ENCODE results near the gene CNTNAP2. TPM values are rescaled to one million over a fixed set of nuclear protein-coding genes. Genes with fewer than 3 reads are reported as not detected.

Gene CNTNAP2
- total and polyA plus RNA-seq, 2 of the 8 experiments (the other 6 are each of a cell fraction or from before 2014, with no cell fraction given) = 27.9 to 71.0 TPM

DNA sequence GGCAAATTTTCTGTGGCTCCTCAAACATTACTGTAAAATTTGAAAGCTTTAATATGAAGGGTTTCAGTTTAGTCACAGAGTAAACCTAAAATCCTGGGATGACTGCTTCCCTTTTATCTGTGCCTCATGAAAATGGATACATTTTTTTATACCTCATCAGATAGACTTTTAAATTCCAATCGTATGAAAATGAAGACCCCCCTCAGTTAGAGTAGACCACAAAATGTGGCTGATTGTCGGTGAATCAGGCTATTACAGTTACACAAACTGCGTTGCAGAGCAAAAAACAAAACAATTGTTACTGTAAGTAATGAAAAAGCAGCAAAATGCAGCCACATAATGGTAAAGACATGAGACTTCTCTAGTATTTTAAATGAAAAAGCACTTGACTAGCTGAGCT lies 296.2 kb downstream of the CNTNAP2 start:
- H3K4ac ChIP-seq (replicated peaks; ENCODE audit: insufficient read length, low read depth, low read length) = no peak overlapping the region
- no peak overlapping the region for H2BK12ac ChIP-seq (ENCODE audit: low read depth, low read length)
- H3K56ac ChIP-seq (replicated peaks; ENCODE audit: insufficient read length, low read depth, low read length) = no peak overlapping the region
- H3K9ac ChIP-seq (replicated peaks in 1 of 4; ENCODE audit: extremely low read depth in 1 of 4, low read depth in 3 of 4, low read length in 3 of 4) = no peak overlapping the region
- H3K14ac ChIP-seq (ENCODE audit: insufficient read length) = no peak overlapping the region
- no peaks in the 10 kb centered on the region for H3K79me1 ChIP-seq (ENCODE audit: low read depth, low read length)
- no peaks in the 10 kb centered on the region for H3K79me2 ChIP-seq (ENCODE audit: control insufficient read depth in 1 of 2, insufficient read depth in 2 of 2, low read length in 2 of 2)
- H3K9me3 ChIP-seq (ENCODE audit: insufficient read depth in 2 of 2, low read depth in 1 of 2, low read length in 1 of 2) = no peaks in the 10 kb centered on the region
- H3K18ac ChIP-seq (ENCODE audit: extremely low read depth, low read length) = no peak overlapping the region
- no peaks in the 10 kb centered on the region for H4K20me1 ChIP-seq (replicated peaks in 1 of 2; ENCODE audit: control insufficient read depth in 1 of 2, insufficient read depth in 2 of 2, low read length in 2 of 2)
- H3K27ac ChIP-seq (ENCODE audit: low read depth, low read length) = no peak overlapping the region
- POLR2A ChIA-PET (ENCODE audit: partially characterized antibody) = no interaction called here
- no peak for FAIRE-seq
- no peaks in the 10 kb centered on the region for H3K27me3 ChIP-seq (replicated peaks in 1 of 4; ENCODE audit: control insufficient read depth in 3 of 4, extremely low read depth in 1 of 4, insufficient read depth in 3 of 4, low read length in 3 of 4)
- H3K4me2 ChIP-seq (ENCODE audit: insufficient read depth in 1 of 2, low read depth in 2 of 2, low read length in 2 of 2) = no peak overlapping the region
- no peak overlapping the region for H2BK20ac ChIP-seq (ENCODE audit: low read length)
- H2AK5ac ChIP-seq (ENCODE audit: low read depth, low read length) = no peak overlapping the region
- no peak overlapping the region for H3K23ac ChIP-seq (ENCODE audit: insufficient read length)
- H2AFZ ChIP-seq (ENCODE audit: low read length) = peak overlapping the region; percentile 45; the same call in 1 of the 2 replicates
- CTCF ChIA-PET (ENCODE audit: partially characterized antibody) = interaction anchor here (0.9 to 1.9 kb wide), 2 partner anchors 10 to 189 kb away, joined by 3 to 6 read pairs; no protein-coding TSS in a partner anchor
- no peak overlapping the region for H4K91ac ChIP-seq (replicated peaks; ENCODE audit: insufficient read length, low read length)
- H3K36me3 ChIP-seq (ENCODE audit: control insufficient read depth in 2 of 4, insufficient read depth in 4 of 4, low read length in 3 of 4) = no peaks in the 10 kb centered on the region
- no peak overlapping the region for H4K5ac ChIP-seq (ENCODE audit: insufficient read length, low read depth, low read length)
- no peak overlapping the region for H4K8ac ChIP-seq (ENCODE audit: extremely low read depth, insufficient read depth, low read length)
- H2BK120ac ChIP-seq (replicated peaks; ENCODE audit: low read depth, low read length) = no peak overlapping the region
- 73% methylated on average over 3 of the region's 3 CpGs; no CpG with 5 or more reads in 1 of the 2 experiments for WGBS, 2 experiments (ENCODE audit: extremely low coverage in 1 of 2, insufficient coverage in 1 of 2, insufficient read length in 1 of 2, insufficient replicate concordance in 2 of 2, low coverage in 1 of 2, low lambda C conversion rate in 2 of 2, missing lambda C conversion rate in 1 of 2)
- 0 out of 2 replicates have a peak overlapping the region, but pooled peaks have one; percentile 48 for H2BK5ac ChIP-seq (ENCODE audit: low read depth, low read length)
- H2BK15ac ChIP-seq (ENCODE audit: low read length) = no peak overlapping the region
- H3K4me3 ChIP-seq (ENCODE audit: extremely low read depth in 1 of 4, insufficient read depth in 2 of 4, low read depth in 3 of 4, low read length in 4 of 4) = no peak overlapping the region
- H3K4me1 ChIP-seq (replicated peaks in 1 of 4; ENCODE audit: control insufficient read depth in 3 of 4, insufficient read depth in 4 of 4, low read length in 3 of 4) = peaks cover 0 to 15% (median 9%) of the 10 kb centered on the region in 4 experiments; a peak in 4 of 7 replicates
- no peaks in the 10 kb centered on the region for H3K23me2 ChIP-seq (ENCODE audit: low read depth, low read length)
- DNase-seq (ENCODE audit: low read depth in 1 of 2, low spot score in 2 of 2) = no peak
- no peak for TF ChIP-seq RFX5 (IDR thresholded peaks at IDR 0.05; ENCODE audit: borderline replicate concordance, low read depth, low read length)
- no peak for TF ChIP-seq TBP (IDR thresholded peaks at IDR 0.05; ENCODE audit: low read depth, low read length)
- no peak for TF ChIP-seq PHF8 (conservative IDR thresholded peaks at IDR 0.05; ENCODE audit: low read depth, low read length)
- TF ChIP-seq CBX8 (IDR thresholded peaks at IDR 0.05; ENCODE audit: borderline replicate concordance, low read depth, low read length) = no peak
- no peak for TF ChIP-seq SIN3A (conservative IDR thresholded peaks at IDR 0.05 in 1 of 2, IDR thresholded peaks at IDR 0.05 in 1 of 2; ENCODE audit: low read depth in 1 of 2, low read length in 2 of 2)
- TF ChIP-seq, protein P1, sequence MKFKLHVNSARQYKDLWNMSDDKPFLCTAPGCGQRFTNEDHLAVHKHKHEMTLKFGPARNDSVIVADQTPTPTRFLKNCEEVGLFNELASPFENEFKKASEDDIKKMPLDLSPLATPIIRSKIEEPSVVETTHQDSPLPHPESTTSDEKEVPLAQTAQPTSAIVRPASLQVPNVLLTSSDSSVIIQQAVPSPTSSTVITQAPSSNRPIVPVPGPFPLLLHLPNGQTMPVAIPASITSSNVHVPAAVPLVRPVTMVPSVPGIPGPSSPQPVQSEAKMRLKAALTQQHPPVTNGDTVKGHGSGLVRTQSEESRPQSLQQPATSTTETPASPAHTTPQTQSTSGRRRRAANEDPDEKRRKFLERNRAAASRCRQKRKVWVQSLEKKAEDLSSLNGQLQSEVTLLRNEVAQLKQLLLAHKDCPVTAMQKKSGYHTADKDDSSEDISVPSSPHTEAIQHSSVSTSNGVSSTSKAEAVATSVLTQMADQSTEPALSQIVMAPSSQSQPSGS (IDR thresholded peaks at IDR 0.05; ENCODE audit: low read length) = no peak
- TF ChIP-seq CEBPB (IDR thresholded peaks at IDR 0.05; ENCODE audit: low read depth, low read length) = no peak
- TF ChIP-seq HDAC6 (IDR thresholded peaks at IDR 0.05; ENCODE audit: low read depth, low read length) = no peak
- no peak for TF ChIP-seq SAP30 (IDR thresholded peaks at IDR 0.05; ENCODE audit: insufficient read depth, insufficient replicate concordance, low read length)
- TF ChIP-seq YY1 (IDR thresholded peaks at IDR 0.05; ENCODE audit: low read depth, low read length) = no peak
- no peak for TF ChIP-seq RXRA (IDR thresholded peaks at IDR 0.05; ENCODE audit: insufficient read depth, low read depth, low read length)
- no peak for TF ChIP-seq CREB1 (IDR thresholded peaks at IDR 0.05)
- no peak for TF ChIP-seq RBBP5 (IDR thresholded peaks at IDR 0.05; ENCODE audit: borderline replicate concordance, low read depth, low read length)
